Heart left ventricle (tissue), 13 donors: ENCODE measurements around the gene MED27.

Experiments
- CTCF ChIP-seq, 12 donors: fragments of 200-600 bp; sonication (generic) in 4 of 12; IDR thresholded peaks; one replicate each; pipeline versions ENCODE4 v1.5.0 to v1.8.0; 2018 to 2022; ENCODE audit warnings: antibody characterized with exemption in 12 of 12, mild to moderate bottlenecking in 5 of 12
- POLR2A ChIP-seq, 2 donors: fragments of 450-650 bp; IDR thresholded peaks; one replicate each; pipeline ENCODE4 v1.6.1; 2017; ENCODE audit warnings: antibody characterized with exemption in 2 of 2, mild to moderate bottlenecking in 2 of 2, moderate library complexity in 2 of 2
- donor health status: ischemic (EF 13 %, LVEDD 7.1; RV severe dilation, severe dysfunction).
- donor health status: DM: no; HTN: yes; CAD: no.
- donor health status: DM: no; HTN: no; CAD: no.
- donor health status: ischemic (EF 25% LVEDD 6.9; RV normal size, moderate dysfunction).
- donor health status: ischemic (EF 25% LVEDD 5.7; RV mildly dilated, moderate dysfunction).
- donor health status: ischemic (EF 35%, LVEDD 5.7; RV mildly dilated, moderate dysfunction).
- donor health status: nonischemic (EF 11% LVEDD 7.7; RV severe dilation, severe dysfunction).
- donor health status: DM: yes; HTN: yes; CAD: no.
- donor health status: PGD.
- donor health status: ischemic (EF 29% LVEDD 5.4; RV normal size, mild dysfunction).
- donor health status: nonischemic (EF 23%, LVEDD 6.1; RV moderate dilation, normal function).

DNA sequence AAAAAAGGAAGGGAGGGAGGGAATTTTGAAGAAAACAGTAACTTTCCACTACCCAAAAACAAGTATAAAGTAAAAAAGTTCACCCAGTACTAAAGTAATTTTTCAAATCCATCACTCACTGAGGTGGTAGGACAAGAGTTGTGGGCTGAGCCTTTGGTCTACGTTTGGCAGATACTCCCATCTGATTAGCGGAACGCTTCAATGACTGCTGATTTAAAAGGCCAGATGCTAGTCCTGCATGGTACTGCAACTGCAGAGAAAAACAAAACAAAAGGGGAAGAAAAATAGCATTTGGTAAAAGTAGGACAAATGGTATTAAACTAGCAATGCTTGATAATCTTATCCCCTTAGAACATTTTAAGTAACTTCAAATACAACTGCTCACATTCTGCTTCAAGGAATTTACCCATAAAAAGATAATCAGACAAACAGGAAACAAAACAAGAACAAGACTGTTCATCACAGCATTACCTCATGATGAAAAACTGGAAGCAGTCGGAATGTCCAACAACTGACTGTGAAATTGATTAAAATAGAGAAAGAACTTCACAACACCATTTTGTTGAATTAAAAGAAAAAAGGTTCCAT lies 65.4 kb downstream of the MED27 start:
- TF ChIP-seq POLR2A (IDR thresholded peaks at IDR 0.05) (no peak), CTCF (IDR thresholded peaks at IDR 0.05) (no peak)
